HG03175 (cell line): ENCODE measurements around the gene TFDP1.
"Not testable (repeated sequence)": the region's sequence is repeated elsewhere in the genome, so short reads cannot be mapped to it uniquely, and the experiment has no call there.

Experiments
- ATAC-seq: cut with Tn5 transposase; IDR thresholded peaks from one replicate; pipeline ENCODE4 v1.9.1; 2021; ENCODE audit warnings: mild to moderate bottlenecking, moderate library complexity; ENCODE audit not compliant: unreplicated experiment

Gene TFDP1

DNA sequence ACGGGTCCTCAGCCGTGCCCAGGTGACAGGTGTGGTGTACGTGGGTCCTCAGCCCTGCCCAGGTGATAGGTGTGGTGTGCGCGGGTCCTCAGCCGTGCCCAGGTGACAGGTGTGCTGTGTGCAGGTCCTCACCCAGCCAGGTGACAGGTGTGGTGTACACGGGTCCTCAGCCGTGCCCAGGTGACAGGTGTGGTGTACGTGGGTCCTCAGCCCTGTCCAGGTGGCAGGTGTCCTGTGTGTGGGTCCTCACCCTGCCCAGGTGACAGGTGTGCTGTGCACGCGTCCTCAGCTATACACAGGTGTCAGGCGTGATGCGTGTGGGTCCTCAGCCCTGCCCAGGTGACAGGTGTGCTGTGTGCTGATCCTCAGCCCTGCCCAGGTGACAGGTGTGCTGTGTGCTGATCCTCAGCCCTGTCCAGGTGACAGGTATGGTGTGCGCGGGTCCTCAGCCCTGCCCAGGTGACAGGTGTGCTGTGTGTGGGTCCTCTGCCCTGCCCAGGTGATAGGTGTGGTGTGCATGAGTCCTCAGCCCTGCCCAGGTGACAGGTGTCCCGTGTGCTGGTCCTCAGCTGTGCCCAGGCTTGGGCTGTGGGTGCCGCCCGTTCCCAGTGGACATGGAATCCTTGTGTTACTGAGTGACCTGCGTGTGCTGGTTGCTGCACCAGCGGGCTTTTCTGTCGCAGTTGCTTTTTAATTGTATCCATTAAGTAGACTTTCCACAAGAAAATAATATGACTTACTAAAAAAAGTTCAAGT is 9.7 kb downstream of the TFDP1 start:
- not testable (repeated sequence) for ATAC-seq

DNA sequence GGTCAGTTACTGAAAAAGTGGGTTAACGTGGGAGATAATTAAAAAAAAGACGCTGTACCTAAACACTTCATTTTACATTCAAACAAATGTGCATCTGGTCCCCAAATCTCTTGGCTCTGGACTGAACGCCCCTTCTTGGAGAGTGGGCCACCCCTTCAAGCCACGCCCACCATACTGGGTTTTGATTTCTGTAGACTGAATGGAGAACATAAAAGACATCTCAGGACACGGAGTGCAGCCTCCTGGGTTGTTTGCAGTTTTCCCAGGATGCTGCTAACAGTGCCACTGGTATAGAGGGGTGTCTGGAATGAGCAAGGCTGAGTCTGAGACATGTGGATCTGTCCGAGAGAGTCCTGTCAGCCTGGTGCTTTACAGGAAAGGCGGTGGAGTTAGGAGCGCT is 10.6 kb downstream of the TFDP1 start:
- no peak for ATAC-seq

DNA sequence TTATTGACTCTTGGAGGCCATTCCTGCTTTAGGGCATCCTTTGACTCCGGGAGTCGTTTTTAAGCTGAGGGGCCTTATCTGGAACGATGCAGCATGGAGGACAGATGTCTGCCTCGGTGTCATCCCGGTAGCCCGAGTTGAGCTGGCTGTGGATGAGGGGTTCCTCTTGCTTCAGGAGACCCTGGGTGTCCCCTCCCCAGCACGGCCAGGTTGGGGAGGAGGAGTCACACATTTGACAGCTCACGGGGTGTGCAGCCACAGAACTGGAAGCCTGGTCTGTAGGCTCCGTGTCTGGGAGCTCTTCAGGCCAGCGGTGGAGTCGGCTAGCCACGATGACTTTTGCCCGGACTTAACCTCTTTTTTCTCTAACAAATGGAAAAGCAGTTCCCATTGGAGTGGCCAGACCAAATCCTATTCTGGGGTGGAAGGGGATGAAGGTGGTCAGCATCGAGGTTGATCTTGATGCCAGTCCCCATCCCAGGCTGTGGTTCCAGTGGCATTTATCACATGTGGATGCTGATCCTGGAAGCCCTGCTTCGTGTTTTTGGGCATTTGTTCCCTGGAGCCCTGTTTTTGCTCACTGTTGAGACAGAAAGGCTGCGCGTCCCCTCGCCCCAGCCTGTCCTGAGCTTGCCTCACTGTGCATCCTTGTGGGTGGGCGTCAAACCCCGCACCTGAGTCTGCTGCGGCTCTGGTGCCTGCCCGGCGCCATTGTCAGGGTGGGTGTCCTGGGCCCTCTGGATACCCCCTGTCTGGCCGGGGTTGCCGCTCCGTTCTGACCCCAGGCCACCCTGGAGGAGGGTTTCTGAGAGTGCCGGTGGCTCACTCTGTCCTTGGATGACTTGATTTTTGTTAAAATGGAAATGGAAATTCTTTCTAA is 12.0 kb downstream of the TFDP1 start:
- no peak for ATAC-seq

DNA sequence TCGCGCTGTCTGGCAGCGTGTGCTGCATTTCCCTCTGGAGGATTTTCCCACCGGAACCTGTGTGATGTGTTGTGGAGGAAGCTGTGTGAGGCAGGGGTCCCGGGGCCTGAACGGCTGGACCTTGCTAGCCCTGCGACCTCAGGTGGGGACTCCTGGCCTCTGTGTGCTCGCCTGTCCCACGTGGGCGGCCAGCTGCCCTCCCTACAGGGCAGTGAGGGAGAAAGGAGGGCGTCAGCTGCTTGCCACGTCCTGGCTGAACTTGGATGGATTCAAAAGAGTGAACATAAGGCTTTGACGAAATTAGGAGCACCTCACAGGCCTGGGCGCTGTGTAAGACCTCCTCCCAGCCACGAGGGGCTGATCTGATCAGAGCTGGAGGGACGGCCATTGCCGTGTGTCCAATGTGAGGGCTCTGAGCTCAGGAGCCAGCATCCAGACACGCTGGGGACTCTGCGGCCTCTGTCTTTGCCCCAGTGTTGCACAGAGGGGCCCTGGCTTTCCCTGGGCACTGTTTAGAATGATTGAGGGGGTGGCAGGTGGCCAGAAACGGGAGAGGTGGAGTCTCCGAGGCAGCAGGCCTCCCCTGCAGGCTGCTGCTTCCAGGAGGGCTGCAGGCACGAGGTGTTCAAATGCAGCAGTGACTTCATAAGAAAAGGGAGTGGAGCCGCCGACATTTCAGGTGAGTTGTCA is 13.0 kb downstream of the TFDP1 start:
- ATAC-seq = no peak

DNA sequence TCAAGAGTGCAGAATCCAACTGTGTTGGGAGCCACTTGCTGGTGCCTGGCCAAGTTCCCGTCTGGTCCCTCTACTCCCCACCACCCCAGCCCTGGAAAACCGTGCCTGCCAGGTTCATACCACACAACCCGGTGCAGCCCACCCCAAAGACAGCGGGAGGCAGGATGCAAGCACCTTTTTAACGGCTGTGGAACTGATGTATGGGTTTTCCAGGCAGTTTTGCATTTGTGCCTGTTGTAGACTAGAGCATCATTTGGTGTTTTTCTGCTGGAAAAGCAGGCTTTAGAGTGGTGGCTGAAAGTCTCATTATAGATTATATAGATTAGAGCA is 13.5 kb downstream of the TFDP1 start:
- no peak for ATAC-seq

DNA sequence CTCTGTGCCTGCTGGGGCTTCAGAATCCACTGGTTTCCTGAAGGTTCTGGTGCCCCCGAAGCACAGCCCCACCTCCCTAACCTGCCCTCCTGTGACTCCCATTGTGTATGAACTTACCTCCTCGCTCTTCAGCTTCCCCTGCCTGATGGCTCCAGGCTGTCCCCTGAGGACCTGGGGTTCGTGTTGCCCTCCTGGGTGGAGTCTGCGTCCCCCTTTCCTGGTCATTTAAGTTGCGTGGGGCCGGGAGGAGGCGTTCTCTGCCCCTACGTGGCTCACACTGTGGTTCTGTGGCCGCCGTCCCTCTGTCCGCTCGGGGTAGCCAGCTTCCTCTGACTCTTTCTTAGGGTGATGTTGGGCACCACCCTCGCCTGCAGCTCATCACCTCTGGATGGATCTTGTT is 13.9 kb downstream of the TFDP1 start:
- no peak for ATAC-seq

DNA sequence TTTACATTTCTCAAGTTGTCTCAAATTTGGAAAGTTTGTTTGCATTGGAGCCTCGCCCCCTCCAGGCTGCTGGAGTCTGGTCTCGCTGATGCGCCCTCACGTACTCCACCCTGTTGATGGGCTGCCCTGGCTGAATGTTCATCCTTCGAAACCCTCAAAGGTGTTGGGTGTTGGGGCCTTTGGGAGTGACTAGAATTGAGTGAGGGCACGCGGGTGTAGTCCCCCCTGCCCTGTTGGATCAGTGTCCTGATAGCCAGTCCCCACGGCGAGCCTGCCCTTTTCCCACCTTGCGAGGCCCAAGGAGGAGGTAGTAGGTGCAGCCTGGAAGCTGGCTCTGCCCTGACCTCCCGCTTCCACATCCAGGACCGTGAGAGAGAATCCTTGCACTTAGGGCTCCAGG is 14.8 kb downstream of the TFDP1 start:
- ATAC-seq = no peak

DNA sequence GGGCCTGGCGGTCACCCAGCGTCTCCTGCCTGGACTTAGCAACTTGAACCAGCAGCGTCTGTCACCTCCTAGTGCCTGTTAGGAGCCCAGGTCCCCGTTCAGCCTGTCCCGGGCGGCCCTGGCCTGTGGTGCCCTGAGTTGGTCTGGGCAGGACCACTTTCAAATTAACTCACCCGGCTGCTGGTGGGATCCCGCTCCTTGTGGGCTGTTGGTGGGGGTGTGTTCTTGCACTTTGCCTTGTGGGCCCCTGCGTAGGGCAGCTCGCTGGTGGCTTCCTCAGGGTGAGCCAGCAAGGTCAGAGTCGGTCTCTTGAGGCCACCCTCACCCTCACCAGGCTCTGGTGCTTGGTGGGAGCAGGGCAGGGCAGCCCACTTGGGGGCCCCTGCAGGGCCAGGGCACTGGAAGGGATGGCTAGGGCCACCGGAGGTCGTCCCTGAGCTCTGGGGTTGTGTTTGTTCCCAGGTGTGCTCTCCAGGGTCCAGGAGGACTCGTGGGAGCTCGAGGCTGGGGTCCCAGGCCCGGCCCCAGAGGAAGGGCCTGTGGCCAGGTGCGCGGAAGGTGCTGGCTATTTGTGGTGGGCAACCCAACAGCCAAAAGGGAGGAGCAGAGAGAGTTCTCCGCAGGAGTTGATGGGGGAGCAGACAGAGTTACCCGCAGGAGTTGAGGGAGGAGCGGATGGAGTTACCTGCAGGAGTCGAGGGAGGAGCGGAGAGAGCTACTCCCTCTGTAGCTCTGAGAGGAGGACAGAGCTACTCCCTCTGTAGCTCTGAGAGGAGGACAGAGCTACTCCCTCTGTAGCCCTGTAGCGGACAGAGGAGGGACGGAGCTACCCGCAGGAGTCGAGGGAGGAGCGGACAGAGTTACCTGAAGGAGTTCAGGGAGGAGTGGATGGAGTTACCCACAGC is 16.9 kb downstream of the TFDP1 start:
- no peak for ATAC-seq

DNA sequence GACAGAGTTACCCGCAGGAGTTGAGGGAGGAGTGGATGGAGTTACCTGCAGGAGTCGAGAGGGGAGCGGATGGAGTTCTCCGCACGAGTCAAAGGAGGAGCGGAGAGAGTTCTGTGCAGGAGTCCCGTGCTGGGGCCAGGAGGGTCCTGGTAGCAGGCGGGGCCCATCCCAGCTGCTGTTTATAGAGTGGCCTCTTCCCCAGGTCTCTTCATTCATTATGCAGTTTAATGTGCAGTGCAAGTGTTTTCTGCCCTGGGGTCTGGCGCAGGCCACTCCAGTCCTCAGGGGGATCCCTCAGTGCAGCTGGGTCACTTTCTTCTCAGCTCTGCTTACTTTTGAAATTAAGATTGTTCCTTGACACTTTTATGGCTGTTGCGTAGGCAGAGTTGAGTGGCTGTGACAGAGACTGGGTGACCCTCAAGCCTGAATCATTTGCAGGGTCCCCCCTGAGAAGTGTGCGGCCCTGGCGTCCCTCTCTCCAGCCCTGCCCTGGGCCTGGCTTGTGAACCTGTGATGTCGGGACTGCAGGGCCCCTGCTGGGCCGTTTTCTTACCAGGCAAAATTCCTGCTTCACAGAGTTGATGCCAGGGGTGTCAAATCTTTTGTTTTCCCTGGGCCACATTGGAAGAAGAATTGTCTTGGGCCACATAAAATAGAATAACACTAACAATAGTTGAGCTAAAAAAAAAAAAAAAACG is 17.9 kb downstream of the TFDP1 start:
- no peak for ATAC-seq

DNA sequence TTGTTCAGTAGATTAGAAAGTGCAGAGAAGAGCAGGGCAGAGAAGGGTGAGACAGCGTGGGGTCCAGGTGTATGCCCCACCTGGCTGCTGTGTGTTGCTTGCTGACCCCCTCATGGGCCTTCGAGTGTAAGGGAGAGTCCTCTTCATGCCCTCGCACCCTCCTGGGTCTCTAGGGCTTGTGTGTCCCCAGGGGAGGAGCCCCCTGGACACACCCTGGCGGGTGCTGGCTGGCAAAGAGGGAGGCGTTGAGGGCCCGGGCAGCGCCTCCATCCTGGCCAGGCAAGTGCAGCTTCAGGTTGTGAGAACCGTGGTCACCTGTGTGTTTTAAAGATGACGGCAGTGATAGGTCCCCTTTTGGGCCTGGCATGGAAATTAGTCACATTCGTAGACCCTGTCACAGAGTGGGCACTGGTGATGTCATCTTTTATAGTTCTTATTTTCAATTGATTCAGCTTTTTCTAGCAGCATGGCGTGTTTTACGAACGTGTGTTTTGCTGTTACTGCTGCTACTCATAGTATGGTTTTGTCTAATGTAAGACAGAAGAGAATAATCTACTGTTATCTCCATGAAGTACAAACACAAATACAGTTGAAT is 18.7 kb downstream of the TFDP1 start:
- ATAC-seq = no peak

DNA sequence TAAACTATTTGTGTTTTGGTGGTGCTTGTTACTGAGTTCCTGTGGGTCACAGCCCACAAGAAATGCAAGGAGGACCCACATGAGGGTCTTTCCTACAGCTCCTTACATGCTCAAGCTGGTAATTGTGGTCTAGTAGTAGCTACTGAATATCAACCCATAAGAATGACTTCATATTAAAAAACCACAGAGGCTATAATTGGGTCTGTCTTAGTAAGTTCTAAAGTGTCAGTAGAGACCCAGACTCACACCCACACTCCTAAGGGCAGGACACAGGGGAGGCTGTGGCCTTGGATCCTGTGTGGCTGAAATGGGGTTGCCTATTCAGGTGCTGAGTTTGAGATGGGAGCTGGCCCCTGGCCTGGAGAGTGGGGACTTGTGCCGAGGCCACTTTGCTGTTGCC is 19.6 kb downstream of the TFDP1 start:
- ATAC-seq = no peak

DNA sequence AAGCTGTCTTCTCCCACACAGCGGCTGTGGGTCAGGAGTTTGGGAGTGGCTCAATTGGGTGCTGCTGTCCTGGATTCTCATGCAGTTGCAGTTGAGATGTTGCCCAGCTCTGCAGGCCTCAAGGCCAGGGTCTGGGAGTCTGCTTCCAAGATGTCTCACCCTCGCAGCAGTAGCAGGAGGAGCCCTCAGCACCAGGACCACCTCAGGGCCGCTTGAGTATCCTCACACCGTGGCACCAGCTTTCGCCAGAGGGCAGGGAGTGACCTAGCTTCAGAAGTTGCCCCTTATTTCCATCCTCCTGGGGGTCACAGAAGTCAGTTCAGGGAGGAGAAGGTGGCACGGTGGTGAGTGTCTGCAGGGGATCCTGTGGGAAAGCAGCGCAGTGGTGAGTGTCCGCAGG is 20.9 kb downstream of the TFDP1 start:
- no peak for ATAC-seq

DNA sequence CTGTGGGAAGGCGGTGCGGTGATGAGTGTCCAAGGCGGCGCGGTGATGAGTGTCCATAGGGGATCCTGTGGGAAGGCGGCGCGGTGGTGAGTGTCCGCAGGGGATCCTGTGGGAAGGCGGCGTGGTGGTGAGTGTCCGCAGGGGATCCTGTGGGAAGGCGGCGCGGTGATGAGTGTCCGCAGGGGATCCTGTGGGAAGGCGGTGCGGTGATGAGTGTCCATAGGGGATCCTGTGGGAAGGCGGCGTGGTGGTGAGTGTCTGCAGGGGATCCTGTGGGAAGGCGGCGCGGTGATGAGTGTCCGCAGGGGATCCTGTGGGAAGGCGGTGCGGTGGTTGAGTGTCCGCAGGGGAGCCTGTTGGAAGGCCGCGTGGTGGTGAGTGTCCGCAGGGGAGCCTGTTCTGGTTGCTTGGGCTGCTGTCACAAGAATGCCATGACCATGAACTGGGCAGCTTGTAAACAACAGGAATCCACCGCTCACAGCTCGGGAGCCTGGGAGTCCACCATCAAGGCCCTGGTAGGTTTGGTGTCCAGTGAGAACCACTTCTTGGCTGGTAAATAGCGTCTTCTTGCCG is 21.4 kb downstream of the TFDP1 start:
- ATAC-seq = no peak

DNA sequence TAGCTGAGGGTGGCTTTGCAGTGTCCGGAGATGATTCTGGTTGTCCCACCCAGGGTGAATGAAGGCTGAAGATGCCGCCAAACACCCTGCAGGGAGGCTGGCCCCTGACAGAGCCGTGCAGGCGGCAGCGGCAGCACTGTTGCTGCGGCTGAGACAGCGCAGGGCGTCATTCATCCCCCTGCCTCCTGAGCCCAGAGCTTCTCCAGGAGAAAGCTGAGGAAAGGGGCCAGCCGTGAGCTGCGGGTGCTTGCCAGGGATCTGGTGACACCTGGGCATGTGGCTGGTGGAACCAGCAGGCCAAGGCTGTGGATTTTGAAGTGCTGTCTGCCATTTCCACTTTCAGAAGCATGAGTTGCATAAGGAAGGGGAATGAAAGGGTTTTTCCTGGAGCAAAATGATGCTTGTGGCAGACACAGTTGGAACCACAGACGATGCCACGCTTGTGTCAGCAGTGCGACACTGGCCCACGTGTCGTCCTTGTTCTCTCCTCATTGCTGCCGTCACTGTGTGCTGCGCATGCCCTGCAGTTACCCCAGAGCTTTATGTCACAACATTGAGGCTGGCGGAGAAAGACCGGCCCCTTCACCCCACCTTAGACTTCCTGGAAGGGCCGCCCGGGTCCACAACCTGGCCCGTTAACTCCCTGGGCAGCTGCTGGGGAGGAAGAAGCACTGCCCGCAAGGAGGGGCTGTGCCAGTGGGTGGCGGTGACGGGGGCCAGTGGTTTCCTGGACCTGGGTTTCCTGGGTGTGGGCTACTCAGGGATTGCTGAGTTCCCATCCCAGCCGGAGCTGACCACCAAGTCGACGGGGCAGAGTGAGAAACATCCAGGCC is 22.7 kb downstream of the TFDP1 start:
- ATAC-seq = no peak

DNA sequence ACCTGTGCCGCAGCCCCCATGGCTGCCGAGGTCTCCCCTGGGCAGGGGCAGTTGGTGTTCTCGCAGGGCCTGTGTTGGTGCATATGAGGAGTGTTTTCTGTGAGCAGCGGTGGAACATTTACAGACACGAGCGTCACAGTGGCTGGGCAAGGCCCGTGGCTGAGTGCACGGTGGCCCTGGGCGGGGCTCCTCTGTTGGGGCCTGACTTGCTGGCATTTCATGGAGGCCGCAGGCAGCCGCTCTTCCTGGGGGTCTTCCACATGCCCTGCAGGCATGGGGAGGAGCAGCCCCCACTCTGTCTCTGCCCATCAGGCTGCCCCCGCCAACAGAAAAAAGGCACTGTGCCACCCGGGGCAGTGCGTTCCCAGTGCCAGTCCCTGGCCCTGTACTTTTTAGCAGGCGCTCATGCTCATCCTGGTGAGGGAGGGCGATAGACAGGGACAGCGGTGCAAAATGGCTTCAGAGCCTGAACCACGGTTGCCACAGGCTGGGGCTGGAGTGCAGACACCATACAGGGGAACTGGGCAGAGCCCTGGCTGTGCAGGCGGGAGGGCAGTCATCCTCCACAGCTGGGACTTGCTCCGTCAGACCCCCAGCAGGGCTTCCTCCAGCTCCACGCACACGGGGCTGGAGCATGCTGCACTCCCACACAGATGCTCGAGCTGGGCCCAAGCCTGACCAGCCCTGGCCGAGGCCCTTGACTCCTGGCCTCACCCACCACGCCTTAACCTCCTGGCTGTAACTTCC is 23.5 kb downstream of the TFDP1 start:
- no peak for ATAC-seq

DNA sequence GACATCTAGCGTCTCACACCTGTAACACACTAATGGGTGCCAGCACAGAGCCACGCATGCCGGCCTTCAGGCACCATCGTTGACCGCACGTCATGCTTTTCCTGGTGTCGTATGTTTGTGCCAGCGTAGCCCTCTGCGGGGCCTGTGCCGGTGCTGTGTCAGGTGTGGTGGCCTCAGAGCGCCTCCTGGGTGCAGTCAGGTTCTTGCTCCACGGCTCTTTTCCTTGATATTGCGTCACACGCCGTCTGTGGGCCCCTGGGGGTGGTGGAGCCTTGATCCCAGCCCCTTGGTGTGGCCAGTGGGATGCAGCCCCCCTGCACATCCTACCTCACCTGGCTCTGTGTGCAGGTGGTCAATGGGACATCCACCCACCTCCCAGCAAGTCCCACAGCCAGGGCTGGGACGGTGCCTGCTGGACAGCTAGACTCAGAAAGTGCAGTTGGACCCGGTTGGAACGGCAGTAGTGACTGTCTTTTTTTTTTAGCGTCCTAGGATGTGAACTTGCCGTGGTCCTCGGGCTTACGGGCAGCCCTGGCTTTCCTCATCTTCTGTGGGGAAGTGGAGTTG is 24.5 kb downstream of the TFDP1 start:
- no peak for ATAC-seq

DNA sequence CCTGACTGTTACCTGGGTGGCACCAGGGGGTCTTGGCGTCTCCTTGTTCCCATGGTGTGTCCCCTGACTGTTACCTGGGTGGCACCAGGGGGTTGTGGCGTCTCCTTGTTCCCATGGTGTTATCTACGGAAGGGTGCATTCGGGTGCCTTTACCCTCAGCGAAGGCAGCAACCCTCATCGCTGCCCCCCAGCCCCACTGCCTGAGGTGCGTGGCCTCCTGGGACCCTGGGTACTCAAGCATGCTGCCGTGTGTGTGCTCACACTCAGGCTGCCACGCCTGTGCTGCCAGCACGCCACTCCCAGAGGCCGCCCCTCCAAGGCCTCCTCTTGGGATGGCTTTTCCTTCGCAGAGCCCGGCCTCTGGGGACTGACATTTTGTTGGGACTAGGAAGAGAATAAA is 25.1 kb downstream of the TFDP1 start:
- no peak for ATAC-seq

DNA sequence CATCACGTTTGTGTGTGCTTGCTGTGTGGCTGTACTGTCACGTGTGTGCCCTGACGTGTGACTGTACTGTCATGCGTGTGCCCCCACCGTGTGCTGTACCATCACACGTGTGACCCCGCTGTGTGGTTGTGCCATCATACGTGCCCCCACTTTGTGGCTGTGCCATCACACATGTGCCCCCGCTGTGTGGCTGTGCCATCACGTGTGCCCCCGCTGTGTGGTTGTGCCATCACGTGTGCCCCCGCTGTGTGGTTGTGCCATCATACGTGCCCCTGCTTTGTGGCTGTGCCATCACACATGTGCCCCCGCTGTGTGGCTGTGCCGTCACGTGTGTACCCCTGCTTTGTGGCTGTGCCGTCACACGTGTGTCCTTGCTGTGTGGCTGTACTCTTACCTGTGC is 25.7 kb downstream of the TFDP1 start:
- ATAC-seq = no peak
